Suppressor macrophage (primary cell): ENCODE data around the gene ADPGK.

Source experiments
- DNase-seq, 4 experiments: peaks; one replicate each; pipeline ENCODE4 v3.0.0-alpha.2; 2020 to 2022

The ADPGK gene

DNA sequence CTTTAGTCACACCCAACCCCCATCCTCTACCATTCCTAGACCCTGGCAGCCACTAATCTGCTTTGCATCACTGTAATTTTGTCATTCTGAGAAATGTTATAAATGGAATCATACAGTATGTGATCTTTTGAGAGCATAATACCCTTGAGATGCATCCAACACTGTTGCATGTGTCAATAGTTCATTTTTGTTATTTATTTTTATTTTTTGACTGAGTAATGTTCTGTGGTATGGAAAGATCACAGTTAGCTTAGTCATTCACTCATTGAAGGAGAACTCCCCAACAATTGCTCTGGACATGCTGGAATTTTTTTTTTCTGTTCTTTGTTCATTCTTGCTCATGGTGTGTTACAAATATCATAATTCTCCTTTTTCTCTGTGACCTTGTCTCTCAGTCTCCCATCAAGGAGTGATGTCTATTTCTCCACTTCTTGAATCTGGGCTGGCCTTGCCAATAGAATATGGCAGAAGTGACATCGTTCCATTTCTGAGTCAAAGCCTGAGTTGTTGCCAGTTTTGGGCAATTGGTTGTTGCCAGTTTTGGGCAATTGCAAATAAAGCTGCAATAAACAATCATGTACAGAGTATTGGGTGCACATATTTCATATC lies 6.8 kb upstream of the ADPGK start:
- DNase-seq = peak in 3 of 4 experiments; percentile 39 to 77 (median 43)

DNA sequence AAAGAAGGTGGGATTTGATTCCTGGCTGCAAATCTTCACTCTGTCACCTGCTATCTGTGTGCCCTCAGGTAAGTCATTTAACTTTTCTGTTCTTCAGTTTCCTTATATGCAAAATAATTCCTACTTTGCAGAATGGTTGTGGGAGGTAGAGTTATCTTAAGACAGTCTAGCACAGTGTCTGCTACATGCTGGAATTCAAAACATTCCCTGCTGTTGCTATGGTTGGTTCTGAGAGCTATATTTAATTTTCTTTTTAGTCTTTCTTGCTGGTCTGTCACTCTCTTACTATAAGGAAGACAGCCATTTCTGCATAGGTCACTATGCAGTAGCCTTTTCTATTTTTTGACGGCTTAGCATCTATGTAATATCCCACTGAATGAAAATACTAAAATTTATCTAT lies 4.0 kb upstream of the ADPGK start:
- DNase-seq = no peak

DNA sequence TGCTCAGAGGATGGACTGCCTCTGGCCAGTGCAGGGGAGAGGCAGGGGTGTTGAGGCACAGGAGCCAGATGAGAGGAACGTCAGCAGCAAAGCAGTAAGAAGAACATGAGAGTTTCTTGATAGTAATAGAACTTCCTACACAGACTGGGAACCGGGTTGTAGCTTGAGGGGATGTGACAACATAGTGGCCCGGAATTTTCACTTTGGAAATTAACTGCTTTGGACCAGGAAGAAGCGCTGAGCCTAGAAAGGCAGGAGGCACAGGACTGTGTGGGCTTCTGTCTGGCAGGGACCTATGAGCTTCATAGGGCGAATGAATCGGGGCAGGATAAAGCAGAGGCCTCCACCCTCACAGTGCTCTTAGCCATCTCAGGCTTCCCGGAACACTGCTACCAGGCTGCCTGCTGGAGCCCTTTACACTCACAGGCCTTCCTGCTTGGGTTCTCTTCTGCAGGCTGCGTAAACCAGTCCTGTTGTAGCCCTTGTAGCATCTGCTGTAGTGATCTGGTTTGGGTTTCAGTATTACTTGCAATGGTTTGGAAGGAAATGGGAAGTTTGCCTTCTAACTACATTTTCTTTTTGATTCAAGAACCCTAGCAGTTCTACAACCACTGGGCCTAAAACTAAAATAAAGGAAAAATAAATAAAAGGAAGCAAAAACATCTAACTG lies 3.3 kb upstream of the ADPGK start:
- no peak for DNase-seq

DNA sequence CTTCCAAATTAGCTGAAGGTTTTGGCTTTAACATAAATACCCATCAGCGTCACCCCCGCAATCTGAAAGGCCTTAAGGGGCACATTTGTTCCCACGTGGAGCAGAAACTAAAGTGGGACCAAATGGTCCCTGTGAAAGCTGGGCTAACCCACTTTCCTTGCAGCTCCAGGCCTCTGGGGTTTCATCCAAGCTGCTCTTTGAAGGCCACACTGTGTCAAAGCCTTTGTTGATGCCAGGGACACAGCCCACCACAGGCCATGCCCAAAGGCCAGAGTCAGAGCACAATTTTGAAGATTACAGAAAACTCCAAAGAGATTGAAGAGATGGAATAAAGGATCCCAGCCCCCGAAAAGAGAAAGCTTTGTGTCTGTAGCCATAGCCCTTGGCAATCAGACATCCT lies 2.7 kb upstream of the ADPGK start:
- no peak for DNase-seq

DNA sequence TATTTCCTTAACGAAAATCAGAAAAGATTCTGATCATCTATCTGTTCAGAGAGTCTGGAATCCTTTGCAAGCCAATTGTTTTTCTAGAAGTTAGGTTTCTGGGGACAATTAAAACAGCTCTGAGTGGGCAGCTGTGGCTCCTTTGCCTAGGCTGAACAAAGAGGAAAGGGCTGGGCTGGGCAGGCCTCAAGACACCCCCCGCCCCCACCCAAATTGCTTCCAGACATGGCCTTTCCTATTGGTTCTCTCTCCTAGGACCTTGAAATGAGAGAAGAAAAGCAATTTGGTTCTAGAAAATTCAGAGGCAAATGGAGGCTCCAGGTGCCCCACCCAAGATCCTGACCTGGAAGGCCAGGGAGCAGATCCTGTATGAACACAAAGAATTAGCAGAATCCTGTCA lies 2.3 kb upstream of the ADPGK start:
- peak in 2 of 4 experiments; percentile 32 to 40 for DNase-seq

DNA sequence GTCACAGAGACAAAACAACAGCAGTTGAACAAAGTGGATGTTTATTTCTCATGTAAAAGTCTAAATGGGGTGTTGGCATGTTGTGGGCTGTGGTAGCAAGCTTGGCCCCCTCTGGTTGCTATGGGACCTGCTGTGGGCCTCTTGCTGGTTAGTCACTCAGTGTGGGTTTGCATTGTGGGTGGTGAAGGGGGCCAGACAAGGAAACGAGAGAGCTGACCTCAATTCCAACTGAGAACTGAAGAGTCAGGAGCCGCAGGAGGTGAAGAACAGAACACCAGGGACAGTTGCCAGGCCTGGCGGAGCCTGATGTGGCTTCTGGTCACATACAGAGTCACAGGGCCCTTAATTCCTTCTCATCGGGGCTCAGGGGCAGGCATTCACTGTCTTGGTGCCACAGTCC lies 1.9 kb upstream of the ADPGK start:
- peak; percentile 60 to 81 (median 77) for DNase-seq

DNA sequence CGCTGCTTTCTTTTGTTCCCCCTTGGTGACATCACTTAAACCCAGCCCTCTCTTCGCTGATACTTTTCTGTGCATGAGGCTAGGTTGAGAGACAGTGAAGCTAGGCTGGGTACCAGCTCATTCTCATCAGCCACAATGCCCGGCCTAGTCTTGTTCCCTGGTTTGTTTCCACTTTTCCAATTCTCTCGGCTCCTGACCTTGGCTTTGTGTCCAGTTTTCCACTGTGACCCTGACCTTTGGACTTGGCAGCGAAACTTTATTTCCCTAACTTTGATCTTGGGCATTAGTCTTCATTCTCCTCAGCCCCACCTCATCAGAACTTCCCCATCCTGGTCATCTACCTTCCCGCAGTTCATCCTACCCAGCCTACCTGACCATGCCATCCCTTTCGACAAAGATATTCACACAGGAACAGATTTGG lies 908 bp upstream of the ADPGK start:
- DNase-seq = no peak

DNA sequence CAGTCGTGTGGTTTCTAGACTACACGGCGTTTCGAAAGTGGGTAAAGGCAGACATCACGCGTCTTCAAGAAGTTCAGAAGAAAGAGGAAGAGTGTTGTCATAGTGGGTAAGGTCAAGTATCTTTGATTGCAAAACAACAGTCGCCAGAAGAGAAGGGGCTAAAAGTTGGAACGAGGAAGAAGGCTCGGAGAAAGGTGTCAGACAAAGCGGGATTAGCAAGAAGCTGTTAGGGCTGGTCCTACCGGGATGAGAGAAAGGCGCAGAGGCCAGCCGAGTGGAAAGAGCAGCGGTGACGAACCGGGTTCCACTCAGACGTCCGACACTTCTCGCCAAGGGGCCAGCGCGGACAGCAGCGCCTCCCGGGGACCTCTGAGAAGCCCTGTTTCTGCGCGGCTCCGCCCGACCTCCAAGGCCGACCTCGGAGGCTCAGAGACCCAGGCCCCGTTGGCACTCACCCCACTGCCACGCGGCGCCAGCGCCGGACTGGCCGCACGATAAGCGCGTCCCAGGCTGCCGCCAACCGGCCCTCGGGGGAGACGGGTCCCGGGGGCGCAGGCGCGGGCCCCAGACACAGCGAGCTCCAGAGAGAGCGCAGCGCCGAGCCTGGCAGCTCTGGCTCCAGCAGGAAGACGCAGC lies 436 bp downstream of the ADPGK start:
- DNase-seq = peak; percentile 85 to 97 (median 92)

DNA sequence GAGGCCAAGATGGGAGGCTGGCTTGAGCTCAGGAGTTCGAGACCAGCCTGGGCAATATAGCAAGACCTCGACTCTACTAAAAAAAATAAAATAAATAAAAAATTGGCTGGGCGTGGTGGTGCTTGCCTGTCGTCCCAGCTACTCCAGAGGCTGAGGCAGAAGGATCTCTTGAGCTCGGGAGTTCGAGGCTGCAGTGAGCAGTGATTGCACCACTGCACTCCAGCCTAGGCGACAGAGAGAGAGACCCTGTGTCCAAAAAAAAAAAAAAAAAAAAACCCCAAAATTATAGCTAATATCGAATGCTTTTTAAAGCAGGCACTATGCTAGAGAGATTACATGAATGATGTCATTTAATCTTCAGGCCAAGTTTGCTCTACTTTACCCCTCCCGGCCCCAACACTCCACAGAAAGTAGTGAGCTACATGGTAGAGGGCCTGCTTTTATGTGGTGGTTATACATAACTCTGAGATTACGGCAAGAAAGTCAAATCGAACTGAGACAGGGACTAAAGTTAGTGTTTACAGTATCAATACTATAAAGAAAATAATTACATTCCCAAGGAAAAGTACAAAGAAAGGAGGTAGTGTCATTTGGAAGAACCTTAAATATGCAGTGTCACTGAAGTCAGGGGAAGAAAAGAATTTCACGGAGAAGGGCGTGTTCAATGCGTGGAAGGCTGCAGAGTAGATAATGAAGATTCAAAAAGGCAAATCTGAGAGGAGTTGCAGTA lies 1.1 kb downstream of the ADPGK start:
- DNase-seq = peak; percentile 17 to 25 (median 20)

DNA sequence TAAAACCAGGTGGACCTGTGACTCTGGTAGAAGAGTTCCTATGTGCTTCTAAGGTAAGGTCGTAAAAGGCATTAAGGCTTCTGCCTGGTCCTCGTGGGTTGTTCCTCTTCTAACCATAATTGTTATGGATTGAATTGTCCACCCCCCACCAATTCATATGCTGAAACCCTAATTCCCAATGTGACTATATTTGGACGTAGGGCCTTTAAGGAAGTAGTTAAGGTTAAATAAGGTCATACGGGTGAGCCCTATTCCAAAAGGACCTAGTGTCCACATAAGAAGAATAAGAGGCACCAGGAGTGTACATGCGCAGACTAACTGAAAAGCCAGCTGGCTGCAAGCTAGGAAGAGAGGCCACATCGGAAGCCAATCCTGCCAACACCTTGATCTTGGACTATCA lies 1.9 kb downstream of the ADPGK start:
- peak; percentile 56 to 83 (median 66) for DNase-seq

DNA sequence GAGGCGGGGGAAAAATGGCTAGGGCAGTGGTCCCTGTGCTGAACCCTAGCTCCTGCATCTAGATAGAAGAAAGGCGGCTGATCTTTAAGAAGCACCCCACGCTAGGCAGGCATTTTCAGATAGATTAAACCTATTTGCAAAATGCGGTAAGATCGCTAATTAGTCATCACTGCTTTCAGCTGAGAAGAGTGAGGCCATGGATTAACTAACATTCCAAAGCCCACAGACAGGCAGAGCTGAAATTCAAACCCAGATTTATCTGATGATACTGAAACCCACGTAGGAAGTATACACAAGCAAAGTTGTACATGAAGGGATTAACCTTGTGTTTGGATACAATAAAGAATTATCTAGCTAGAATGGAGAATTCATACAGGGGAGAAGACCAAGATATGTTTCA lies 4.8 kb downstream of the ADPGK start:
- DNase-seq = no peak

DNA sequence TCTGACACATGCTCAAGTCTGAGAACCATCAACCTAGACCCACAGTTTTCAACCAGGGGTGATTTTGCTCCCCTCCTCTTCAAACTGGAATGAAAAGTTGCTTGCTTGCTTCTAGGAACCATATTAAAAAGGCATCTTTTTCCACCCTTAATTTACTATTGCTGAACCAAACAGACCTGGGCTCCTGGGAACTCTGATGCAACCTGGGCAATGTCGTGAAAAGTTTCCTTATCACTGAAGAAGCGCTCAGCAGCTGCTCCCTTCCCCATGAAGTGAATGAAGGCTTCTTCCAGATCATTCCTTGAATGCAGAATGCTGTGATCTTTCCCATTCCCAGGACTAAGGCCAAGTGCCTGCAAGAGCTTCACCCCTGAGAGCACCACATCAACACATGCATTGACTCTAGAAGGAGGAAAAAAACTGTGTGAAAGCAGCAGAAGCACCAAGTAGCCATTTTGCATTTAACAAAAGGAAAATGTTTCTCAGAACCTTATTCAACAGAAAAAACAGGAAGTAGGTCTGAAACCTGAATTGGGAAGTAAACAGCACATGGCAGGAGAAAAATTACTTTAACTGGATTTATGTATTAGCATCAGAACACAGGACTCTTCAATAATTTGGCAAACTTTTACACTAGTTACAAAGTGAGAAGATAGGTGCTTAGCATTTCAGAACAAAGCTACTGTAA lies 8.7 kb downstream of the ADPGK start:
- DNase-seq = peak; percentile 32 to 76 (median 60)

DNA sequence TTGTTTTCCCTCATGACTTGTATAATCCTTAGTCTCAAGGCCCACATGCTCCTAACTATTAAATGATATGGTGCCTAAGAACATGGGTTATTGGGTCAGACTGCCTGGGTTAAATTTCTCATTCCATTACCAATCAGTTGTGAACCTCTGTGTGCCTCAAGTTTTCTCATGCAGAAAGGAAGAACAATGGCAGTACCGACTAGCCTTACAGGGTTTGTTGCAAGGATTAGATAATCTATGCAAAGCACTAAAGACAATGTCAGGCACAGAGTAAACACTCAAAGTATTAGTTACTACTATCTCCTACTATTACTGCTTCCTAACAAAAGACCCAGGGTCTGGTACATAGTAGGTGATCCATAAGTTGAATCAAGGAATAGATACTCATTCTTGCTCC lies 12.2 kb downstream of the ADPGK start:
- no peak for DNase-seq

DNA sequence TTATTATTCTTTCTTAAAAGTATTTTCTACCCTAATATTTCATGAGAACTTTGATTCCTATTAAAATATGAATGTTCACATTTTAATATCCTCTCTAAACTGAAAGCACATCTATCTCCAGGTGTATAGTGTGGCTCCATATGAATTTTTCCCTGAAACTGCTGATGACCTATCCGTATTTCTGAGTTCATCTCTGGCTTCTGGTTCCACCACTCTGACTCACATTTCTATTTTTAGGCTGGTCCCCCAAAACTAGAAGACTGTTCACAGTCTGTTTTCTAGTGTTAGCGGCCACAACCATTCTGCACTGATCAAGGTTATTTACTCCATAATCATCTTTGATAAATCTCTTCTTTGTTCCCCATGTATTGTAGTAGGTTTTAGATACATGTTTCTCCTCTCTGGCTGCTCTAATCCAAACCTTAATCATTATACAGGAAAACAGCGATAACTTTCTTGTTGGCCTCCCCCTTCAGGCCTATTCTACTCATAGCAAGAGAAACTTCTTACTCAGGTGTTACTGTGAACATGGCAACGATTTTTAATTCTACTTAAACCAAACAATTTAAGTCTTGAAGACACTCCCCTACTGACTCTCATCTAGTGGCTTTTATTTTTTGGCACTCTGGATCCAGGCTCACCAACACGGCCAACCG lies 12.8 kb downstream of the ADPGK start:
- no peak for DNase-seq

DNA sequence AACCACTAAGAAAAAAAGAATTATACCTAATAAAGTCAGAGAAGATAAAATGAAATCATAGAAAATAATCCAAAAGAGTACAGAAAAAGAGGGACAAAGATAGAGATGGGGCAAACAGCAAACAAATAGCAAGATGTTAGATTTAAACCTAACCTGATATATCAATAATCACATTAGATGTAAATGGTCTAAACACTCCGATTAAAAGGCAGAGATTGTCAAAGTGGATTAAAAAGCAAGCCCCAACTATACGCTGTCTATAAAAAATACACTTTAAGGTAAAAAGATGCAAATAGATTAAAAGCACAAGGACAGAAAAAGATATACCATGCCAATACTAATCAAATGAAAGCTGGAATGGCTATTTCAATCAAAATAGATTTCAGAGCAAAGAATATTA lies 16.8 kb downstream of the ADPGK start:
- DNase-seq = no peak

DNA sequence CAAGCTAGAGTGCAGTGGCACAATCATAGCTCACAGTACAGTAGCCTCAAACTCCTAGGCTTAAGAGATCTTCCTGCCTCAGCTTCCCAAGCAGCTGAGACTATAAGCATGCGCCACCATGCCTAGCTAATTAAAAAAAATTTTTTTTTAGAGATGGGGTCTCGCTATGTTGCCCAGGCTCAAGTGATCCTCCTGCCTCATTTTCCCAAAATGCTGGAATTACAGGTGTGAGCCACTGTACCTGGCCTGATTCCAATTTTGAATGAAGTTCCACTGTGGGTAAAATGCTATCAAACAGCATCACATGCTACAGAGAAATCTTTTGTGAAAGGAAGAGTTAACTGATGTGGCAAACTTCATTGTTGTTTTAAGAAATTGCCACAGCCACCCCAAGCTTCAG lies 17.5 kb downstream of the ADPGK start:
- DNase-seq = no peak

DNA sequence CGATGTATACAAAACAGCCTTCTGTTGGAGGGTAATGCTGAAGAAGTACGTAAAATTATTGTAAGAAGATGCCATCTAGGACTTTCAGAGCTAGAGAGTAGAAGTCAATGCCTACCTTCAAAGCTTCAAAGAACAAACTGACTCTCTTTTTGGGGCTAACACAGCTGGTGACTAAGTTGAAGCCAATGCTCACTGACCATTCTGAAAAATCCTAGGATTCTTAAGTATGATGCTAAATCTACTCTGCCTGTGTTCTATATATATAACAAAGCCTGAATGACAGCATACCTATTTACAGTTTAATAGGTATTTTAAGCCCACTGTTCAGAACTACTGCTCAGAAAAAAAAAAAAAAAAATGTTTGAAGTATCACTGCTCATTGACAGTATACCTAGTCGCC lies 18.9 kb downstream of the ADPGK start:
- no peak for DNase-seq

DNA sequence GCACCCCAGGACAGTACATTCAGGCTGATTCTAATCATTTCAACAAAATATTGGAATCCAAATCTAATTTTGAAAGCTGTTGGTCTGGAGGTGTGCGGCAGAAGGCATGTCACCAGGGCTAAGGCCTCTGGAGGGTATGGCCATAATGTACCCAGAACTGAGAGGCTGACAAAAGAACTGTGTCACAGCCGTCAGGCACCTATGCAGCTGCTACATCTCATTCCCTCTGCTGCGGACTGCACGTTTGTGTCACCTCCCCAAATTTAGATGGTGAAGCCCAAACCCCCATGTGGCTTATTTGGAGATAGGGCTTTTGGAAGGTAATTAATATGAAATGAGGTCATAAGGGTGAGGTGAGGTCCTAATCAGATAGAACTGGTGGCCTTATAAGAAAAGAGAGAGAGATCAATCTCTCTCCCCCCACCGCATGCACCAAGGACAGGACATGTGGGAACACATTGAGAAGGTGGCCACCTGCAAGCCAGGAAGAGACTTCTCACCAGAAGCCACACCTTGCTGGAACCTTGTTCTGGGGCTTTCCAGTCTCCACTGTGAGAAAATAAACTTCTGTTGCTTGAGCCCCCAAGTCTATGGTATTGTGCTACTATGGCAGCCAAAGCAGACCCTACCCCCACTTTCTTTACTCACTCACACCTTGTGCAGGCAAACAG lies 22.8 kb downstream of the ADPGK start:
- no peak for DNase-seq

DNA sequence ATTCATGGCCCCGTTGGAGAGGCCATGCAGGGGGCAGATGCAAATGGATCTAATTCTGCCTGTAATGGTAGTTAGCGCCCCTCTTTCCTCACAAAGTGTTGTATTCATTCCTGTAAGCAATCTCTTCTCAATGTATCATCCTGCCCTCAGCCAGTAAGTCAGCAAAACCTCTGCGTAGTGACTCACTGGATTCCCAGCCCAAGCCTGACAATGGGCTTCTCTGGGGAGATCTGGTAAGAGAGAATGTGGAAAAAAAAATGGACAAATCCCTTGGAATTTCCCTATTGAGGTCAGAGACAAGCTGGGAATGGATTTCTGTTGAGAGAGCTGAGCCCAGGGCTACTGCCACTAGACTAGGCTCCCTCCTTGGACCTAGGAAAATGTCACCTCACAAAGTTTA lies 25.4 kb downstream of the ADPGK start:
- no peak for DNase-seq

DNA sequence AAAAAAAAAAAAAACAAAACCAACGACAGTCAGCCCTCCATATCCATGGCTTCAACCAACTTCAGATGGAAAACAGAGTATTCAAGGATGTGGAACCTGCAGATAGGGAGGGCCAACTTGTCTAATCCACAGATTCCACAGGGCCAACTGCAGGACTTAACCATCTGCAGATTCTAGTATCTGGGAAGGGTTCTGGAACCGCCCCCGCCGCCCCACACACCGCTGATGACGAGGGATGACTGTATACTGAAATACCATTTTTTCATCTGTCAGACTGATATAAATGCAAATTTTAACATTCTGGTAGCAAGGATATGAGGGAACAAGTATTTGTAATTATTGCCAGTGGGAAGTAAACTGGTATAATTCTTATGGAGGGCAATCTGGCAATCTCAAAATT lies 29.5 kb downstream of the ADPGK start:
- DNase-seq = no peak

DNA sequence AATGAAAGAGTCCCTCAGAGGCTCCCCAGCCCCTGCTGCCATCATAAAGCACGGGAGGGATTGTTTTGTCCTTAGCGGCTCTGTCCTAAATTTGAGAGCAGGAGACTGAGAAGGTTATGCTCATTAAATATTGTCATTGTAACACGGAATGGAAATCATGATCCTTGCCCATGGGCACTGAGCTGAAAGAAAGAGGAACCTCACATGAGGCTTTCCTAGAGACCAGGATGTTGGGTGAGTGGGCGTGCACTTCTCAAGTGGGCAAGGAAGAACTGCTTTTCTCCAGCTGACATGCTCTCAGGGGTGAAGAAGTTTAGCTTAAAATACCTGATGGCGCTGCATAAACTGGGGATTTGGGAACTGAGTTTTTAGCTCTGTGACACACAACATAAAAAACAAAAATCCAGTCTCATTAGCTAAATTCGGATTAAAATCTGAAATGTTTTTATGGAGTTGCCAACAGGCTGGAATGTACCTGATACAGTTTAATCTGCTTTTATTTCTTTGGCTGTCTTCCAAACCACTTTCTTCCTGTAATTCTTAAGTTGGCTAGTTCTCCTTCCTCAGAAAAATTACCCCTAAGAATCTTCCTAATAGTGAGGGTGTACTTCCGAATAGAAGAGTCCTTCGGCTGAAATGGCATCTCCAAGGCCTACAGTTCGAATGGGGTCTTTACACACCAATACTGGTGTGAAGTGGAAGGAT lies 31.7 kb downstream of the ADPGK start:
- peak; percentile 87 to 95 (median 94) for DNase-seq
